A673 (cell line): ENCODE data around the gene RHOT1.

Experiments
- CTCF ChIP-seq: fragments of 300-800, 200-600 bp; sonication (generic); conservative IDR thresholded peaks from 2 replicates; pipeline ENCODE4 v1.5.1; 2017; ENCODE audit warnings: low read depth, mild to moderate bottlenecking, antibody characterized with exemption, low read length, moderate library complexity, mixed read lengths
- EZH2 ChIP-seq: fragments of 200-600 bp; sonication (generic); IDR thresholded peaks from 2 replicates; pipeline ENCODE4 v1.6.1; 2017; ENCODE audit warnings: borderline replicate concordance, low read depth, mild to moderate bottlenecking, mixed read lengths, antibody characterized with exemption, low read length; ENCODE audit not compliant: poor library complexity, severe bottlenecking

GRCh38 chr17:32103476-32104113, 38.7 kb upstream of the RHOT1 start:
- TF ChIP-seq CTCF (no peak), EZH2 (no peak)
